Gastroesophageal sphincter (tissue), 4 donors: ENCODE measurements around the gene MARCHF6. TPM values are rescaled to one million over a fixed set of nuclear protein-coding genes. Genes with fewer than 3 reads are reported as not detected.
"Not testable (repeated sequence)": the region's sequence is repeated elsewhere in the genome, so short reads cannot be mapped to it uniquely, and the experiment has no call there.

Experiments
- ATAC-seq: fragments of 150-250 bp; one replicate; pipeline ENCODE4 v1.9.1; 2016; ENCODE audit warnings: mild to moderate bottlenecking, moderate library complexity
- H3K27ac ChIP-seq, 4 donors: fragments of 200-600 bp; sonication (generic) in 3 of 4; 1 replicate in 3 of 4; 2 replicates in 1 of 4; pipeline ENCODE4 v1.5.1; 2016 to 2019
- H3K27me3 ChIP-seq: fragments of 200-600 bp; sonication (generic); one replicate; pipeline ENCODE4 v1.5.1; 2019
- H3K36me3 ChIP-seq, 2 donors: fragments of 200-600 bp; sonication (generic); one replicate each; pipeline ENCODE4 v1.5.1; 2019; ENCODE audit warnings: control low read depth in 1 of 2
- H3K4me1 ChIP-seq, 3 donors: fragments of 200-600 bp; sonication (generic); 1 replicate in 2 of 3; 2 replicates in 1 of 3; pipeline ENCODE4 v1.5.1; 2016 to 2019; ENCODE audit warnings: control low read depth in 2 of 3
- H3K4me3 ChIP-seq, 2 donors: fragments of 200-600 bp; sonication (generic); one replicate each; pipeline ENCODE4 v1.5.1; 2019; ENCODE audit warnings: mild to moderate bottlenecking in 1 of 2, moderate library complexity in 1 of 2
- H3K9me3 ChIP-seq, 3 donors: fragments of 200-600 bp; sonication (generic); one replicate each; pipeline ENCODE4 v1.5.1; 2017 to 2019; ENCODE audit warnings: control low read depth in 2 of 3
- CTCF ChIP-seq, 4 experiments: fragments of 200-600 bp in 2 of 4; fragments of 450-650 bp in 2 of 4; sonication (generic) in 1 of 4; IDR thresholded peaks; one replicate each; pipeline ENCODE4 v1.5.1; 2017 to 2019; ENCODE audit warnings: antibody characterized with exemption in 4 of 4, mild to moderate bottlenecking in 2 of 4, moderate library complexity in 2 of 4
- EP300 ChIP-seq: sonication (generic); formaldehyde crosslinking; IDR thresholded peaks from one replicate; pipeline ENCODE4 v1.6.1; 2017; ENCODE audit warnings: antibody characterized with exemption, mild to moderate bottlenecking
- POLR2A ChIP-seq, 2 donors: fragments of 450-650 bp; IDR thresholded peaks; one replicate each; pipeline ENCODE4 v1.6.1; 2017; ENCODE audit warnings: antibody characterized with exemption in 2 of 2, mild to moderate bottlenecking in 2 of 2, moderate library complexity in 1 of 2
- POLR2AphosphoS5 ChIP-seq: sonication (generic); formaldehyde crosslinking; IDR thresholded peaks from one replicate; pipeline ENCODE4 v1.6.1; 2017; ENCODE audit warnings: antibody characterized with exemption
- WGBS, 2 donors: methylation state at CpG; one replicate each; pipeline ENCODE4 v1.1.5; 2018; ENCODE audit warnings: low coverage in 1 of 2; 5-methylcytosine and 5-hydroxymethylcytosine counted together
- total RNA-seq, 4 donors: library from RNA; depleted of rRNA; stranded (reverse); fragments of >200 nt; gene quantifications; one replicate each; pipeline ENCODE4 v1.1.0, GENCODE V29; 2016

MARCHF6 gene
- total RNA-seq, 4 donors from 2014 or later = 69.9 to 106 (median 93.9) TPM

GRCh38 chr5:10343486-10343885 is 10.0 kb upstream of the MARCHF6 start:
- Histone ChIP-seq H3K9me3 (no peaks in the 10 kb centered on the region), H3K27me3 (no peaks in the 10 kb centered on the region), H3K4me3 (no peak overlapping the region), H3K36me3 (no peaks in the 10 kb centered on the region), H3K27ac (no peak overlapping the region), H3K4me1 (no peaks in the 10 kb centered on the region)
- TF ChIP-seq CTCF (IDR thresholded peaks at IDR 0.05) (no peak), EP300 (no peak), POLR2A (IDR thresholded peaks at IDR 0.05) (no peak), POLR2AphosphoS5 (no peak)
- ATAC-seq = no peak
- WGBS, 2 donors = 84% methylated on average over 4 of the region's 4 CpGs; no CpG with 5 or more reads in 1 of the 2 donors

GRCh38 chr5:10344461-10345106 is 8.9 kb upstream of the MARCHF6 start:
- ATAC-seq = peak; percentile 45

GRCh38 chr5:10348258-10348657 is 5.2 kb upstream of the MARCHF6 start:
- H3K36me3 ChIP-seq = no peaks in the 10 kb centered on the region
- no peak overlapping the region for H3K4me3 ChIP-seq
- 79 to 100% methylated on average over 2 of the region's 2 CpGs for WGBS, 2 donors
- no peak overlapping the region for H3K27ac ChIP-seq
- H3K27me3 ChIP-seq = no peaks in the 10 kb centered on the region
- peaks cover 0 to 15% (median 3%) of the 10 kb centered on the region in 3 donors for H3K4me1 ChIP-seq
- ATAC-seq = no peak
- H3K9me3 ChIP-seq = no peaks in the 10 kb centered on the region
- TF ChIP-seq POLR2AphosphoS5 (no peak), EP300 (no peak), POLR2A (IDR thresholded peaks at IDR 0.05) (no peak), CTCF (IDR thresholded peaks at IDR 0.05) (no peak)

More at GRCh38 chr5:10344461-10345106, 8.9 kb upstream of the MARCHF6 start:
- not testable (repeated sequence) for H3K27ac ChIP-seq, H3K36me3 ChIP-seq, H3K4me3 ChIP-seq, H3K27me3 ChIP-seq, H3K9me3 ChIP-seq, H3K4me1 ChIP-seq
- WGBS, 2 donors = 98% methylated on average over 5 of the region's 5 CpGs

- peak overlapping the region in 2 of 4 donors; percentile 43 to 96 for H3K27ac ChIP-seq
- H3K36me3 ChIP-seq = no peaks in the 10 kb centered on the region
- 78 to 88% methylated on average over 6 of the region's 6 CpGs for WGBS, 2 donors
- no peak overlapping the region for H3K4me3 ChIP-seq
- ATAC-seq = no peak
- H3K9me3 ChIP-seq = no peaks in the 10 kb centered on the region
- H3K4me1 ChIP-seq = peaks cover 0 to 32% (median 9%) of the 10 kb centered on the region in 3 donors
- TF ChIP-seq EP300 = no peak
- TF ChIP-seq CTCF (IDR thresholded peaks at IDR 0.05) = no peak
- TF ChIP-seq POLR2A (IDR thresholded peaks at IDR 0.05) = no peak
- TF ChIP-seq POLR2AphosphoS5 = no peak
- H3K27me3 ChIP-seq = no peaks in the 10 kb centered on the region
These were observed 2.1 kb upstream of the MARCHF6 start for GRCh38 chr5:10351199-10351905.

GRCh38 chr5:10351919-10352318 is 1.6 kb upstream of the MARCHF6 start:
- no peak for ATAC-seq
- WGBS, 2 donors = 83 to 85% methylated on average over 5 to 6 of the region's 8 CpGs
- TF ChIP-seq POLR2AphosphoS5 (no peak), CTCF (IDR thresholded peaks at IDR 0.05) (no peak), EP300 (no peak), POLR2A (IDR thresholded peaks at IDR 0.05) (no peak)

More at GRCh38 chr5:10351919-10352318, 1.6 kb upstream of the MARCHF6 start:
- no peaks in the 10 kb centered on the region for H3K9me3 ChIP-seq
- peaks cover 0 to 38% (median 9%) of the 10 kb centered on the region in 3 donors for H3K4me1 ChIP-seq
- H3K4me3 ChIP-seq = no peak overlapping the region
- H3K27ac ChIP-seq = peak overlapping the region; percentile 31 to 96 (median 69)
- H3K27me3 ChIP-seq = no peaks in the 10 kb centered on the region
- H3K36me3 ChIP-seq = no peaks in the 10 kb centered on the region
